ENCODE results near the gene SMURF1.

- no peak for TF ChIP-seq CTCF (IDR thresholded peaks at IDR 0.05)
- TF ChIP-seq POLR2A (IDR thresholded peaks at IDR 0.05): no peak
- no peak for TF ChIP-seq EP300 (IDR thresholded peaks at IDR 0.05)
These were observed 36.3 kb upstream of the SMURF1 start for GRCh38 chr7:99180067-99180650.
